Effector memory CD8-positive, alpha-beta T cell (primary cell): Measurements from ENCODE around the gene CACNA1A.
"Not testable (repeated sequence)": the region's sequence is repeated elsewhere in the genome, so short reads cannot be mapped to it uniquely, and the experiment has no call there.

ENCODE experiments used
- ATAC-seq: fragments of 150-1000 bp; cut with Tn5 transposase; replicated peaks from 2 replicates; pipeline ENCODE4 v1.10.0; 2021; ENCODE audit warnings: mild to moderate bottlenecking, moderate library complexity
- DNase-seq, 3 experiments: peaks; one replicate each; pipeline ENCODE4 v3.0.0; 2021
- H3K27ac Mint-ChIP-seq, 2 donors: one replicate each; pipeline ENCODE4 v1.8.0; 2022; ENCODE audit warnings: mild to moderate bottlenecking in 2 of 2, mixed read lengths in 2 of 2, moderate library complexity in 2 of 2
- H3K27me3 Mint-ChIP-seq, 2 donors: one replicate each; pipeline ENCODE4 v1.8.0; 2022; ENCODE audit warnings: mixed read lengths in 2 of 2
- H3K36me3 Mint-ChIP-seq: one replicate; pipeline ENCODE4 v1.8.0; 2022; ENCODE audit warnings: mild to moderate bottlenecking, moderate library complexity, mixed read lengths; ENCODE audit not compliant: insufficient read depth
- H3K4me1 Mint-ChIP-seq, 2 donors: one replicate each; pipeline ENCODE4 v1.8.0; 2022; ENCODE audit warnings: low read depth in 2 of 2, mixed read lengths in 2 of 2
- H3K4me3 Mint-ChIP-seq, 2 donors: one replicate each; pipeline ENCODE4 v1.8.0; 2022; ENCODE audit warnings: mild to moderate bottlenecking in 2 of 2, mixed read lengths in 2 of 2, moderate library complexity in 2 of 2
- H3K9me3 Mint-ChIP-seq, 2 donors: one replicate each; pipeline ENCODE4 v1.8.0; 2022; ENCODE audit warnings: mixed read lengths in 2 of 2

CACNA1A gene

GRCh38 chr19:13277104-13277809, 229.0 kb downstream of the CACNA1A start:
- Mint-ChIP-seq H3K36me3 (peaks cover 16% of the 10 kb centered on the region), H3K9me3 (no peaks in the 10 kb centered on the region), H3K27ac (peak overlapping the region; percentile 16 to 72), H3K4me3 (peak overlapping the region; percentile 39 to 52), H3K4me1 (peaks cover 15 to 19% of the 10 kb centered on the region in 2 donors), H3K27me3 (peaks cover 10 to 22% of the 10 kb centered on the region in 2 donors)
- peak; percentile 68 to 80 (median 70) for DNase-seq
- peak; percentile 89 for ATAC-seq

GRCh38 chr19:13275016-13275722, 231.1 kb downstream of the CACNA1A start:
- ATAC-seq (peak; percentile 15), DNase-seq (no peak)
- H3K4me1 Mint-ChIP-seq: peaks cover 14 to 15% of the 10 kb centered on the region in 2 donors
- no peak overlapping the region for H3K27ac Mint-ChIP-seq
- no peak overlapping the region for H3K4me3 Mint-ChIP-seq
- no peaks in the 10 kb centered on the region for H3K9me3 Mint-ChIP-seq
- H3K36me3 Mint-ChIP-seq: peaks cover 16% of the 10 kb centered on the region
- peaks cover 0 to 16% of the 10 kb centered on the region in 2 donors for H3K27me3 Mint-ChIP-seq

DNA sequence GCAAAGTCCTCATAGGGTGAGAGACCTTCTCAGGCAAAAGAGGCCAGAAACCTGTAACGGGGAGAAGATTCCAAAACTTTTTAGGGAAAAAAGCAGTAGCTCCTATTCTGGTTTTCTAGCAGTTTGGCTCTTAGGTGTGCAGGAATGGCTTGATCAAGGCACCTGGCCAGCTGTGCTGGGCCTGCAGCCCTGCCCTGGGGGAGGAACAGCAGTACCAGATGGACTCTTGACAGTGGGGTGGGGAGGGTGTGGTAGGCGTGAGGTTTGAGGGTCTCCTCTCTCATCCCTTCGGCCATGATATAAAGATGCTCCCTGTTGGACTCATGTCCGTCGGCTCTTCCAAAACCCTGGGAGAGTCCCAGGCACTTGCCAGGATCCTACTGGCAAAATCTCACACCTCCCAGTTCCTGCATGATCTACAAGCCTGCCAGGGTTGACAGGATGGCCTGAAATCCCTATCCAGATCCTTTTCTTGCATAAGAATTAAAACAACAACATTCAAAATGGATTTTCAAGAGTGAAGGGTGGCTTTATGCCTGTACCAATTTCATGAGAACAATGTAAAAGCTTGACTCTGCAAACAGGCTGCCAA, 235.7 kb downstream of the CACNA1A start:
- Mint-ChIP-seq H3K4me1 (no peaks in the 10 kb centered on the region), H3K27me3 (peaks cover 0 to 16% of the 10 kb centered on the region in 2 donors), H3K27ac (no peak overlapping the region), H3K9me3 (no peaks in the 10 kb centered on the region), H3K36me3 (no peaks in the 10 kb centered on the region), H3K4me3 (no peak overlapping the region)
- ATAC-seq: no peak
- no peak for DNase-seq

GRCh38 chr19:13269348-13269747, 236.9 kb downstream of the CACNA1A start:
- Mint-ChIP-seq H3K9me3 (no peaks in the 10 kb centered on the region), H3K4me3 (no peak overlapping the region), H3K27me3 (peaks cover 4 to 28% of the 10 kb centered on the region in 2 donors), H3K36me3 (no peaks in the 10 kb centered on the region), H3K4me1 (no peaks in the 10 kb centered on the region), H3K27ac (no peak overlapping the region)
- DNase-seq (no peak), ATAC-seq (no peak)

DNA sequence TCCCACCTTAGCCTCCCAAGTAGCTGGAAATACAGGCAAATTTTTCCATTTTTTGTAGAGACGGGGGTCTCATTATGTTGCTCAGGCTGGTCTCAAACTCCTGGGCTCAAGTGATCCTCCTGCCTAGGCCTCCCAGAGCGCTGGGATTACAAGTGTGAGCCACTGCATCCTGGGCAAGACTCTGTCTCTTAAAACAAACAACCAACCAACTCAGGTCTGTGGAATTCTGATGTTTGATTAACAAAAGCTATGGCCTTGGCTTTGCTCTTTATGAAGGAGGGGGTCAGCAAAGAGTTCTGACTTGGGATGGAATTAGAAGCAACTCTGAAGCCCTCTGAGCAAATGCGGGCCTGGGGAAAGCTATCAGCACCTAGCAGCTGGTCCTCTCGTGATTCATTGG, 238.4 kb downstream of the CACNA1A start:
- no peak overlapping the region for H3K27ac Mint-ChIP-seq
- no peaks in the 10 kb centered on the region for H3K36me3 Mint-ChIP-seq
- no peak overlapping the region for H3K4me3 Mint-ChIP-seq
- H3K4me1 Mint-ChIP-seq: no peaks in the 10 kb centered on the region
- no peak for DNase-seq
- H3K9me3 Mint-ChIP-seq: no peaks in the 10 kb centered on the region
- peaks cover 8 to 35% of the 10 kb centered on the region in 2 donors for H3K27me3 Mint-ChIP-seq
- ATAC-seq: no peak

DNA sequence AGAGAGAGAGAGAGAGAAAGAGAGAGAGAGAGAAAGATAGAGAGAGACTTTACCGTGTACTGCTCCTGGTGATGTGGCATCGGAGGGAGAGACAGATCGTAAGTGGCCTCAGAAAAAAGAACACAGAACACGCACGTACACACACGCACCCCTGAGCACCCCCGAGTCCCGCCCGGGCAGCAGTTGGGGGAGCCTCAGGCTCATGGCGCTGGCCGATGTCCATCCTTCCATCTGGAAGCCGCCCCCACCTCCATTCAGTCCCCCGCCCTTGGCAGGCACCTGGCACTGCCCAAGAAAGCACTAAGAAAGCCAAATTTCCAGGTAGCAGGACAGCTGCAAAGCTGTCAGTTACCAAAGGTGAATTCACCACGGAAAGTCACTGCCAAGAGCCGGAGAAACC, 239.1 kb downstream of the CACNA1A start:
- Mint-ChIP-seq H3K4me3 (no peak overlapping the region), H3K27me3 (peaks cover 8 to 35% of the 10 kb centered on the region in 2 donors), H3K36me3 (no peaks in the 10 kb centered on the region), H3K4me1 (no peaks in the 10 kb centered on the region), H3K9me3 (no peaks in the 10 kb centered on the region), H3K27ac (no peak overlapping the region)
- DNase-seq (no peak), ATAC-seq (no peak)

- Mint-ChIP-seq H3K27me3 (peaks cover 20 to 38% of the 10 kb centered on the region in 2 donors), H3K4me3 (no peak overlapping the region), H3K4me1 (no peaks in the 10 kb centered on the region), H3K36me3 (no peaks in the 10 kb centered on the region), H3K27ac (no peak overlapping the region), H3K9me3 (no peaks in the 10 kb centered on the region)
- DNase-seq: peak in 2 of 3 experiments; percentile 9 to 18
- peak; percentile 48 for ATAC-seq
Observed at GRCh38 chr19:13262450-13262849, 243.8 kb downstream of the CACNA1A start.

DNA sequence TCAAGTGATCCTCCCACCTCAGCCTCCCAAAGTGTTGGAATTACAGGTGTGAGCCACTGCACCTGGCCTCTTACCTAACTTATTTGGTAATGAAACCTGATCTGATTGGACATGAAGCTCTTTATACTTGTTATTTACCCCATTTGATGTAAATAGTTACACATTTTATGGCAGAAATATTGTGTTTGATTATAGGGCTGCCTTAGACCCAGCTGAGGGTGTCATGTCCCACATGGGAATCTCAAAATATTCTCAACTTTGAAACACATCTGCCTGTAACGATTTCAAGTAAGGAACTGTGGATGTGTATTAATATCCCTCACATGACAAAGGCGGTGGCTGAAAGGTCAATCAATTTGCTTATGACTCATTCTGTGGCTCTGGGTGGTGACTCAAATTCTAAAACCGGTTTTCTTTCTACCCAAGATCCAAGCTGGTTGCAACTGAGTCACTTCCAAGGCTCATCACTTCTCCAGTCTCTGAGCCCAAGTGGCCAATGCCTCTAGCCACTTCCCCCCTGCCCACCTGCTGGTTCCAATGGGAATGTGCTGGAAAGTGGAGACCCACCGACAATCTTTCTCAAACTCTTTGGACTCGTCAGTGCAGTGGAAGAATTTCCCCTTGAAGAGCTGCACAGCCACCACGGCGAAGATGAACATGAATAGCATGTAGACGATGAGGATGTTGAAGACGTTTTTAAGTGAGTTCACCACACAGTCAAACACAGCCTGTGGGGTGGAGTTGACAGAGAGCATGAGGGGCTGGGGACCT, 245.2 kb downstream of the CACNA1A start:
- Mint-ChIP-seq H3K4me1 (no peaks in the 10 kb centered on the region), H3K36me3 (no peaks in the 10 kb centered on the region), H3K27ac (no peak overlapping the region), H3K9me3 (no peaks in the 10 kb centered on the region), H3K27me3 (peaks cover 30 to 52% of the 10 kb centered on the region in 2 donors), H3K4me3 (no peak overlapping the region)
- no peak for DNase-seq
- no peak for ATAC-seq

- H3K36me3 Mint-ChIP-seq: no peaks in the 10 kb centered on the region
- peaks cover 44 to 55% of the 10 kb centered on the region in 2 donors for H3K27me3 Mint-ChIP-seq
- no peaks in the 10 kb centered on the region for H3K9me3 Mint-ChIP-seq
- peak overlapping the region in 1 of 2 donors; percentile 45 for H3K27ac Mint-ChIP-seq
- DNase-seq: no peak
- no peaks in the 10 kb centered on the region for H3K4me1 Mint-ChIP-seq
- H3K4me3 Mint-ChIP-seq: no peak overlapping the region
- ATAC-seq: no peak
Observed at GRCh38 chr19:13256918-13257317, 249.4 kb downstream of the CACNA1A start.

GRCh38 chr19:13256398-13256797, 249.9 kb downstream of the CACNA1A start:
- not testable (repeated sequence) for H3K4me3 Mint-ChIP-seq, H3K27ac Mint-ChIP-seq, H3K9me3 Mint-ChIP-seq, H3K36me3 Mint-ChIP-seq, H3K4me1 Mint-ChIP-seq, DNase-seq, ATAC-seq
- peaks cover 44 to 55% of the 10 kb centered on the region in 2 donors for H3K27me3 Mint-ChIP-seq

DNA sequence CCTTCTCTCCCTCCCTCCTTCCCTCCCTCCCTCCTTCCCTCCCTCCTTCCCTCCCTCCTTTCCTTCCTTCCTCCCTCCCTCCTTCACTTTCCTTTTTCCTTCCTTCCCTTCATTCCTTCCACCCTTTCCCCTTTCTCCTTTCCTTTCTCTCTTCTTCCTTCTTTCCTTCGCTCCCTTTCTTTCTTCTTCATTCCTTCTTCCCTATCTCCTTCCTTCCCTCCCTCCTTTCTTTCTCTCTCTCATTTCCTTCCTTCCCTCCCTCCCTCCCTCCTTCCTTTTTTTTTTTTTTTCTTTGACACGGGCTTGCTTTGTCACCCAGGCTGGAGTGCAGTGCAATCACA, 250.6 kb downstream of the CACNA1A start:
- ATAC-seq (no peak), DNase-seq (no peak)
- Mint-ChIP-seq H3K36me3 (no peaks in the 10 kb centered on the region), H3K27me3 (peaks cover 44 to 55% of the 10 kb centered on the region in 2 donors), H3K27ac (no peak overlapping the region), H3K9me3 (no peaks in the 10 kb centered on the region), H3K4me3 (no peak overlapping the region), H3K4me1 (no peaks in the 10 kb centered on the region)

GRCh38 chr19:13255041-13255718, 251.1 kb downstream of the CACNA1A start:
- H3K9me3 Mint-ChIP-seq: no peaks in the 10 kb centered on the region
- no peaks in the 10 kb centered on the region for H3K36me3 Mint-ChIP-seq
- H3K4me1 Mint-ChIP-seq: no peaks in the 10 kb centered on the region
- no peak overlapping the region for H3K27ac Mint-ChIP-seq
- ATAC-seq (no peak), DNase-seq (no peak)
- no peak overlapping the region for H3K4me3 Mint-ChIP-seq
- peaks cover 44 to 55% of the 10 kb centered on the region in 2 donors for H3K27me3 Mint-ChIP-seq
